Measurements from ENCODE around the gene CA4. TPM values are rescaled to one million over a fixed set of nuclear protein-coding genes. Genes with fewer than 3 reads are reported as not detected.

CA4 gene
- total RNA-seq, 4 donors from 2014 or later: 1.0 to 8.7 (median 2.3) TPM

GRCh38 chr17:60138769-60139437, 10.9 kb upstream of the CA4 start:
- no peak for DNase-seq (ENCODE audit: low spot score in 2 of 2)
- Histone ChIP-seq H3K27ac (no peak overlapping the region), H3K27me3 (peaks cover 4 to 53% of the 10 kb centered on the region in 2 donors), H3K4me3 (no peak overlapping the region), H3K4me1 (peaks cover 0 to 61% (median 28%) of the 10 kb centered on the region in 4 donors), H3K36me3 (no peaks in the 10 kb centered on the region), H3K9me3 (no peaks in the 10 kb centered on the region)
- TF ChIP-seq POLR2A (IDR thresholded peaks at IDR 0.05) (no peak), EP300 (IDR thresholded peaks at IDR 0.05) (no peak)
- WGBS, 2 donors: 7 to 12% methylated on average over 37 to 48 of the region's 48 CpGs

DNA sequence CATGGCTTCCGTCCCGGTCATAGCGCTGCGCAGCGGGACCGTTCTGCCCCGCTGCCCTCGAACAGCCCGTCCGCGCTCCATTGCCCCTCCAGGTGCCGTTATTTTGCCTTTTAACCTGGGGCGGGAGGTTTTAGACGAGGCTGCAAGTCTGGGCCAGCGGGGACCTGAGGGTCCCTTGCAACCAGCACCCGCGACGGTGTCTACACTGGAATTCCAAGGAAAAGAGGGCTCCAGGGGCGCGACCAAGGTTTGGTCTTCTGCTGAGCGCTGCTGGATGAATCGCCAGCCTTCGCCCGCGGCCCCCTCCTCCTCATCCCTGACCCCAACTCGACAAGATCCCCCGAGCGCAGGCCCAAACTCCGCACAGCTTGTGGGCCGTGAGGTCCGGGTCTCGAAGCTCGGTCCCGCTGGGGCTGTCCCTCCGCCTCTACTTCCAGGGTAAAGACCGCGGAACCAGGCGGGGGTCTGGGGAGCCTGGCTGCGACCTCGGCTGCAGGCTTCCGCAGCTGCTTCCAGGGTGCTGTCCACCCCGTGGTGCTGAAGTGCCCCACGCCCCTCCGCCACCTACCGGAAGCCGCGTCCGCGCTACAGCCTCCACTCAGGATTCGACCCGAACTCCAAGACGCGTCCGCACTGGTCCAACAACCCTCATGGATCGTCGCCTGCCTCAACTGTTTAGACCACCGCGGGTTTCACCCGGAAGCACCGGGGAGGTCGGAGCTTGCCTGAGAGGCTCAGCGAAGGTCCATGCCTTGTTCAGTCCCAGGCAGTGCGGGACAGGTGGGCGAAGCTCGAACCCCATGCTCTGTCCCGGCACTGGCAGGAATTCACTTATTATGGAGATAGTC, 10.1 kb upstream of the CA4 start:
- DNase-seq (ENCODE audit: low spot score in 2 of 2): peak; percentile 40 to 49
- Histone ChIP-seq H3K4me3 (peak overlapping the region in 1 of 4 donors; percentile 15), H3K27ac (no peak overlapping the region), H3K9me3 (no peaks in the 10 kb centered on the region), H3K27me3 (peaks cover 4 to 53% of the 10 kb centered on the region in 2 donors), H3K4me1 (peaks cover 0 to 54% (median 21%) of the 10 kb centered on the region in 4 donors), H3K36me3 (no peaks in the 10 kb centered on the region)
- 5 to 9% methylated on average over 25 to 53 of the region's 66 CpGs for WGBS, 2 donors
- TF ChIP-seq POLR2A (IDR thresholded peaks at IDR 0.05) (no peak), EP300 (IDR thresholded peaks at IDR 0.05) (no peak)
- TF ChIP-seq, protein P1, sequence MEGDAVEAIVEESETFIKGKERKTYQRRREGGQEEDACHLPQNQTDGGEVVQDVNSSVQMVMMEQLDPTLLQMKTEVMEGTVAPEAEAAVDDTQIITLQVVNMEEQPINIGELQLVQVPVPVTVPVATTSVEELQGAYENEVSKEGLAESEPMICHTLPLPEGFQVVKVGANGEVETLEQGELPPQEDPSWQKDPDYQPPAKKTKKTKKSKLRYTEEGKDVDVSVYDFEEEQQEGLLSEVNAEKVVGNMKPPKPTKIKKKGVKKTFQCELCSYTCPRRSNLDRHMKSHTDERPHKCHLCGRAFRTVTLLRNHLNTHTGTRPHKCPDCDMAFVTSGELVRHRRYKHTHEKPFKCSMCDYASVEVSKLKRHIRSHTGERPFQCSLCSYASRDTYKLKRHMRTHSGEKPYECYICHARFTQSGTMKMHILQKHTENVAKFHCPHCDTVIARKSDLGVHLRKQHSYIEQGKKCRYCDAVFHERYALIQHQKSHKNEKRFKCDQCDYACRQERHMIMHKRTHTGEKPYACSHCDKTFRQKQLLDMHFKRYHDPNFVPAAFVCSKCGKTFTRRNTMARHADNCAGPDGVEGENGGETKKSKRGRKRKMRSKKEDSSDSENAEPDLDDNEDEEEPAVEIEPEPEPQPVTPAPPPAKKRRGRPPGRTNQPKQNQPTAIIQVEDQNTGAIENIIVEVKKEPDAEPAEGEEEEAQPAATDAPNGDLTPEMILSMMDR (IDR thresholded peaks at IDR 0.05): peak; percentile 44 to 69 (median 56)

GRCh38 chr17:60141111-60142018, 8.4 kb upstream of the CA4 start:
- Histone ChIP-seq H3K4me3 (no peak overlapping the region), H3K27me3 (peaks cover 4 to 67% of the 10 kb centered on the region in 2 donors), H3K9me3 (no peaks in the 10 kb centered on the region), H3K27ac (no peak overlapping the region), H3K36me3 (no peaks in the 10 kb centered on the region), H3K4me1 (peaks cover 0 to 44% (median 18%) of the 10 kb centered on the region in 4 donors)
- WGBS, 2 donors: 7 to 10% methylated on average over 26 to 34 of the region's 52 CpGs
- TF ChIP-seq POLR2A (IDR thresholded peaks at IDR 0.05): no peak
- no peak for TF ChIP-seq EP300 (IDR thresholded peaks at IDR 0.05)
- TF ChIP-seq, protein P1 (IDR thresholded peaks at IDR 0.05): no peak
- no peak for DNase-seq (ENCODE audit: low spot score in 2 of 2)

- no peak overlapping the region for H3K4me3 ChIP-seq
- 7% methylated on average over 10 of the region's 10 CpGs for WGBS, 2 donors
- no peak overlapping the region for H3K27ac ChIP-seq
- DNase-seq (ENCODE audit: low spot score in 2 of 2): peak; percentile 83 to 94
- peaks cover 0 to 44% (median 18%) of the 10 kb centered on the region in 4 donors for H3K4me1 ChIP-seq
- no peaks in the 10 kb centered on the region for H3K9me3 ChIP-seq
- H3K27me3 ChIP-seq: peaks cover 4 to 79% of the 10 kb centered on the region in 2 donors
- TF ChIP-seq, protein P1 (IDR thresholded peaks at IDR 0.05): peak; percentile 51 to 73 (median 64)
- no peak for TF ChIP-seq POLR2A (IDR thresholded peaks at IDR 0.05)
- peak in 1 of 2 donors; percentile 23 for TF ChIP-seq EP300 (IDR thresholded peaks at IDR 0.05)
- H3K36me3 ChIP-seq: no peaks in the 10 kb centered on the region
These were observed 6.8 kb upstream of the CA4 start for GRCh38 chr17:60142872-60143499.

Measured in tibial nerve (tissue), 4 donors.